HepG2 (cell line): ENCODE data around the gene LTC4S. TPM values are rescaled to one million over a fixed set of nuclear protein-coding genes. Genes with fewer than 3 reads are reported as not detected.

Experiments
- ATAC-seq: fragments of 200-7000 bp; cut with Tn5 transposase; 3 replicates; pipeline ENCODE4 v1.9.1; 2020; ENCODE audit warnings: mild to moderate bottlenecking, moderate library complexity
- BruUV-seq: library from RNA; stranded (reverse); fragments of 400-500 nt; replicated peaks from 2 replicates; lab custom pipeline; 2021; lab: Mats Ljungman, UMichigan
- CTCF ChIA-PET: fragments of 300-600 bp; formaldehyde crosslinking; extraction: SDS; loops from one replicate; lab custom pipeline; 2021; ENCODE audit warnings: low total read pairs, inconsistent platforms, low intra/inter-chr PET ratio; lab: Yijun Ruan, JAX
- POLR2A ChIA-PET: fragments of 350-600 bp; sonication (Branson Sonifier 250); formaldehyde crosslinking; loops from one replicate; lab custom pipeline; 2020; ENCODE audit warnings: antibody characterized with exemption, inconsistent platforms; lab: Yijun Ruan, JAX
- DNase-seq: peaks from one replicate; pipeline ENCODE4 v3.0.0-alpha.2; 2015; ENCODE audit warnings: low spot score
- FAIRE-seq: peaks from 3 replicates; lab custom pipeline; 2011; peaks lifted over from hg19 to GRCh38; lab: Jason Lieb, UNC
- H2AFZ ChIP-seq: one replicate; pipeline ENCODE4 v1.6.1; 2011; ENCODE audit warnings: low read length, inconsistent platforms
- H3K27ac ChIP-seq: fragments of 300-600 bp; 3 replicates; pipeline ENCODE4 v1.8.0; 2011; ENCODE audit warnings: mixed run types, mild to moderate bottlenecking, mixed read lengths, low read length, inconsistent platforms; ENCODE audit not compliant: insufficient read depth; ENCODE audit errors: extremely low read length
- H3K27me3 ChIP-seq, 2 experiments: fragments of 200-600 bp in 1 of 2; 2 replicates in 1 of 2; 3 replicates in 1 of 2; pipeline versions ENCODE4 v1.6.0 to v1.8.0; 2011; ENCODE audit warnings: low read length in 2 of 2, mild to moderate bottlenecking in 2 of 2, moderate library complexity in 2 of 2, inconsistent platforms in 1 of 2; ENCODE audit not compliant: insufficient read depth in 2 of 2, control insufficient read depth in 1 of 2
- H3K36me3 ChIP-seq, 2 experiments: fragments of 200-600 bp in 1 of 2; replicated peaks in 1 of 2; 2 replicates in 1 of 2; 3 replicates in 1 of 2; pipeline versions ENCODE4 v1.5.1 to v1.8.0; 2011; ENCODE audit warnings: low read length in 2 of 2, inconsistent platforms in 1 of 2; ENCODE audit not compliant: insufficient read depth in 2 of 2, control insufficient read depth in 1 of 2
- H3K4me1 ChIP-seq: 2 replicates; pipeline ENCODE4 v1.5.1; 2012; ENCODE audit warnings: low read length, inconsistent platforms; ENCODE audit not compliant: insufficient read depth
- H3K4me2 ChIP-seq: 2 replicates; pipeline ENCODE4 v1.6.0; 2011; ENCODE audit warnings: low read depth, low read length, inconsistent platforms
- H3K4me3 ChIP-seq, 3 experiments: fragments of 200-600 bp in 1 of 3; sonication (generic), shearing (Covaris generic) in 1 of 3; replicated peaks in 1 of 3; 2 replicates each; pipeline ENCODE4 v1.5.1; 2011 to 2016; ENCODE audit warnings: low read length in 3 of 3, inconsistent platforms in 2 of 3, low read depth in 2 of 3, mild to moderate bottlenecking in 2 of 3, control low read depth in 1 of 3, mixed read lengths in 1 of 3; ENCODE audit not compliant: insufficient read depth in 1 of 3
- H3K79me2 ChIP-seq: one replicate; pipeline ENCODE4 v1.6.1; 2011; ENCODE audit warnings: low read length, inconsistent platforms; ENCODE audit not compliant: insufficient read depth
- H3K9ac ChIP-seq: 2 replicates; pipeline ENCODE4 v1.6.0; 2011; ENCODE audit warnings: mild to moderate bottlenecking, low read depth, low read length, inconsistent platforms; ENCODE audit not compliant: insufficient read depth
- H3K9me3 ChIP-seq: 2 replicates; pipeline ENCODE4 v1.5.1; 2012; ENCODE audit warnings: mild to moderate bottlenecking, low read length
- H4K20me1 ChIP-seq: 2 replicates; pipeline ENCODE4 v1.6.0; 2011; ENCODE audit warnings: inconsistent platforms, mild to moderate bottlenecking, low read length, moderate library complexity; ENCODE audit not compliant: insufficient read depth
- AGO1 ChIP-seq: fragments of 200-400 bp; formaldehyde crosslinking; IDR thresholded peaks from 2 replicates; pipeline ENCODE4 v1.6.1; 2017; ENCODE audit warnings: mild to moderate bottlenecking, low read depth, low read length, moderate library complexity; ENCODE audit not compliant: poor library complexity, severe bottlenecking
- ARHGAP35 ChIP-seq: sonication (generic); formaldehyde crosslinking; IDR thresholded peaks from 2 replicates; pipeline ENCODE4 v1.9.0; 2022; ENCODE audit warnings: mild to moderate bottlenecking, inconsistent platforms, moderate library complexity, missing genetic modification reagents, borderline replicate concordance
- ATF2 ChIP-seq: sonication (generic); formaldehyde crosslinking; IDR thresholded peaks from 2 replicates; pipeline ENCODE4 v1.4.0; 2020; ENCODE audit warnings: missing genetic modification reagents
- CBX5 ChIP-seq: sonication (generic); formaldehyde crosslinking; IDR thresholded peaks from 2 replicates; pipeline ENCODE4 v1.4.0; 2020; ENCODE audit warnings: missing genetic modification reagents, borderline replicate concordance
- CTCF ChIP-seq: sonication (generic); formaldehyde crosslinking; IDR thresholded peaks from 2 replicates; pipeline ENCODE4 v1.5.0; 2020; ENCODE audit warnings: mild to moderate bottlenecking, missing genetic modification reagents, moderate library complexity
- E2F1 ChIP-seq: sonication (generic); formaldehyde crosslinking; IDR thresholded peaks from 2 replicates; pipeline ENCODE4 v1.5.0; 2020; ENCODE audit warnings: missing genetic modification reagents
- EEA1 ChIP-seq: sonication (generic); formaldehyde crosslinking; IDR thresholded peaks from 2 replicates; pipeline ENCODE4 v1.5.1; 2020; ENCODE audit warnings: mild to moderate bottlenecking, missing genetic modification reagents, borderline replicate concordance
- FOSL1 ChIP-seq: sonication (generic); formaldehyde crosslinking; IDR thresholded peaks from 2 replicates; pipeline ENCODE4 v1.9.0; 2021; ENCODE audit warnings: missing genetic modification reagents, borderline replicate concordance
- MAFF ChIP-seq: IDR thresholded peaks from 2 replicates; pipeline ENCODE4 v1.6.1; 2011; ENCODE audit warnings: low read depth, low read length, improper control_type of control experiment
- PHF5A ChIP-seq: IDR thresholded peaks from one replicate; pipeline ENCODE4 v1.6.1; 2018; ENCODE audit warnings: low read depth, missing genetic modification reagents; ENCODE audit not compliant: unreplicated experiment
- RBM22 ChIP-seq: fragments of 200-400 bp; formaldehyde crosslinking; optimal IDR thresholded peaks from 2 replicates; pipeline ENCODE3; 2017; ENCODE audit warnings: mild to moderate bottlenecking, low read length, moderate library complexity
- TFDP2 ChIP-seq: sonication (generic); formaldehyde crosslinking; IDR thresholded peaks from 2 replicates; pipeline ENCODE4 v1.4.0; 2020; ENCODE audit warnings: missing genetic modification reagents
- WIZ ChIP-seq: sonication (generic); formaldehyde crosslinking; IDR thresholded peaks from 2 replicates; pipeline ENCODE4 v1.5.1; 2020; ENCODE audit warnings: mild to moderate bottlenecking, missing genetic modification reagents
- ZNF136 ChIP-seq: sonication (generic); formaldehyde crosslinking; IDR thresholded peaks from 2 replicates; pipeline ENCODE4 v1.8.1; 2022; ENCODE audit warnings: low read depth, mild to moderate bottlenecking, moderate library complexity, missing genetic modification reagents
- ZNF512 ChIP-seq: sonication (generic); formaldehyde crosslinking; IDR thresholded peaks from 2 replicates; pipeline ENCODE4 v1.4.0; 2020; ENCODE audit warnings: mild to moderate bottlenecking, missing genetic modification reagents
- ZNF589 ChIP-seq: sonication (generic); formaldehyde crosslinking; conservative IDR thresholded peaks from 2 replicates; pipeline ENCODE4 v1.8.0; 2022; ENCODE audit warnings: mild to moderate bottlenecking, moderate library complexity, missing genetic modification reagents
- ZNF629 ChIP-seq: sonication (generic); formaldehyde crosslinking; conservative IDR thresholded peaks from 2 replicates; pipeline ENCODE4 v1.5.0; 2020; ENCODE audit warnings: missing genetic modification reagents
- WGBS: methylation state at CpG from one replicate; pipeline ENCODE4 v1.1.6; 2017; ENCODE audit warnings: low lambda C conversion rate; 5-methylcytosine and 5-hydroxymethylcytosine counted together
- in situ Hi-C: cut with HindIII; loops from 2 replicates; pipeline ENCODE4 v1.10.0; 2017; ENCODE audit warnings: low pct_unique_long_range_greater_than_20kb; ENCODE audit not compliant: extremely low pct_ligation_motif_present
- intact Hi-C: fragments of 100-400 bp; cut with micrococcal nuclease; formaldehyde crosslinking; loops from one replicate; pipeline ENCODE4 v1.10.0; 2022; ENCODE audit not compliant: unreplicated experiment
- polyA plus RNA-seq, 8 experiments: library from polyadenylated mRNA; depleted of rRNA in 3 of 8; stranded (reverse) in 7 of 8; unstranded in 1 of 8; fragments of >200 nt; fragmentation: Illumina TruSeq in 4 of 8; extraction: Trizol in 4 of 8; gene quantifications; 2 replicates each; pipeline versions ENCODE4 v1.2.1 to v1.2.3, GENCODE V29; 2011 to 2016; ENCODE audit warnings: low read depth in 4 of 8, missing spikeins in 1 of 8, mixed read lengths in 1 of 8; ENCODE audit not compliant: insufficient read depth in 1 of 8
- total RNA-seq, 5 experiments: library from RNA; depleted of rRNA; stranded (reverse); fragments of >200 nt; fragmentation: Illumina TruSeq; extraction: Trizol; gene quantifications; 2 replicates each; pipeline ENCODE4 v1.2.3, GENCODE V29; 2016; ENCODE audit warnings: low read depth in 1 of 5

LTC4S gene
- total and polyA plus RNA-seq, 2 of the 13 experiments (the other 11 are each of a cell fraction or from before 2014, with no cell fraction given) = 0.35 TPM; not detected in 1

GRCh38 chr5:179791881-179792611 is 1.7 kb upstream of the LTC4S start:
- no peak for FAIRE-seq
- H4K20me1 ChIP-seq = no peaks in the 10 kb centered on the region
- ATAC-seq = no peak
- intact Hi-C loops (no loop called here), in situ Hi-C loops (no loop called here)
- ChIA-PET POLR2A (no interaction called here), CTCF (no interaction called here)
- H3K9ac ChIP-seq = no peak overlapping the region
- H3K9me3 ChIP-seq = no peaks in the 10 kb centered on the region
- DNase-seq = no peak
- no peaks in the 10 kb centered on the region for H3K79me2 ChIP-seq
- H3K27me3 ChIP-seq = no peaks in the 10 kb centered on the region
- no TSS peak for BruUV-seq
- H3K27ac ChIP-seq = no peak overlapping the region
- WGBS = 73% methylated on average over 4 of the region's 15 CpGs
- H2AFZ ChIP-seq = no peak overlapping the region
- H3K36me3 ChIP-seq = peaks cover 0 to 1% of the 10 kb centered on the region in 2 experiments; a peak in 1 of 5 replicates
- no peak overlapping the region for H3K4me3 ChIP-seq
- no peak overlapping the region; the same call in 1 of the 2 replicates for H3K4me2 ChIP-seq
- H3K4me1 ChIP-seq = peaks cover 53% of the 10 kb centered on the region
- no peak for TF ChIP-seq ZNF589
- no peak for TF ChIP-seq ATF2 (CRISPR knock-in tag)
- no peak for TF ChIP-seq CBX5 (CRISPR knock-in tag)
- TF ChIP-seq FOSL1 (CRISPR knock-in tag) = no peak
- TF ChIP-seq MAFF = no peak
- TF ChIP-seq ZNF136 (CRISPR knock-in tag) = no peak
- TF ChIP-seq PHF5A (CRISPR knock-in tag) = no peak
- TF ChIP-seq ZNF512 (CRISPR knock-in tag) = no peak
- peak; percentile 16 for TF ChIP-seq RBM22
- TF ChIP-seq TFDP2 = no peak
- TF ChIP-seq E2F1 (CRISPR knock-in tag) = no peak
- TF ChIP-seq AGO1 = peak; percentile 17
- TF ChIP-seq CTCF (CRISPR knock-in tag) = no peak
- TF ChIP-seq ZNF629 = no peak
- no peak for TF ChIP-seq ARHGAP35 (CRISPR knock-in tag)
- TF ChIP-seq WIZ = no peak
- no peak for TF ChIP-seq EEA1 (CRISPR knock-in tag)
